ENCODE measurements around the gene VSTM2B. TPM values are rescaled to one million over a fixed set of nuclear protein-coding genes. Genes with fewer than 3 reads are reported as not detected.
"Not testable (repeated sequence)": the region's sequence is repeated elsewhere in the genome, so short reads cannot be mapped to it uniquely, and the experiment has no call there.

The VSTM2B gene
- polyA plus RNA-seq, 1 donor = 0.18 TPM

DNA sequence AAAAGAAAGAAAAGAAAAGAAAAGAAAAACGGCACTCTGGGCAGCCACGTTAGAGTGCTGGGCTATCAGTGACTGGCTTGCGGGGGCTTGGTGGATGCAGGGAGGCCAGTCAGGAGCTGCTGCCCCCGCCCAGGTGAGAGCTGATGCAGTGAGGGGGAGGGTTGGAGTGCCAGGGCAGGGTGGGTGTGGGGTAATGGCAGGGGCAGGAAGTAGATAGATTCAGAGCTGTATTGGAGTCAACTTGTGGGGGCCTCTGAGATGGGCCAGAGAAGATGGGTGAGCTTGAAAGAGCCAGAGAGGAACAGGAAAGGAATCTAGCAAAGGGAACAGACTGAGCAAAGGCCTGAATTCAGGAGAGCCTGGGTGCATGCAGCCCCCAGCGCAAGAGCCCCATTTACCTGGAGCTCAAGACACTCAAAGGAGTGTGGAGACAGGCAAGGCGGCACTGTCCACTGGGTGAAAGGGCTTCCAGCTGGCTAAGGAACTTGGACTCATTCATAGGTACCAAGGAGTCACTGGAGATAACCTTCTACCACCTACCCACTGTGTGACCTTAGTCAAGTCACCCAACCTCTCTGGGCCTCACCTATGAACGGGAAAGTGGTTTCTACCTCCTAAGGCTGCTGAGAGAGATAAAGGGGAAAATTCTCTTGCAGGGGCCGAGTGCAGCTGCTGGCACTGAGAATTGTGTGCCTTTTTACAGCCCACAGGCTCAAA, 20.2 kb downstream of the VSTM2B start:
- no peak for DNase-seq (ENCODE audit: low read depth)

DNA sequence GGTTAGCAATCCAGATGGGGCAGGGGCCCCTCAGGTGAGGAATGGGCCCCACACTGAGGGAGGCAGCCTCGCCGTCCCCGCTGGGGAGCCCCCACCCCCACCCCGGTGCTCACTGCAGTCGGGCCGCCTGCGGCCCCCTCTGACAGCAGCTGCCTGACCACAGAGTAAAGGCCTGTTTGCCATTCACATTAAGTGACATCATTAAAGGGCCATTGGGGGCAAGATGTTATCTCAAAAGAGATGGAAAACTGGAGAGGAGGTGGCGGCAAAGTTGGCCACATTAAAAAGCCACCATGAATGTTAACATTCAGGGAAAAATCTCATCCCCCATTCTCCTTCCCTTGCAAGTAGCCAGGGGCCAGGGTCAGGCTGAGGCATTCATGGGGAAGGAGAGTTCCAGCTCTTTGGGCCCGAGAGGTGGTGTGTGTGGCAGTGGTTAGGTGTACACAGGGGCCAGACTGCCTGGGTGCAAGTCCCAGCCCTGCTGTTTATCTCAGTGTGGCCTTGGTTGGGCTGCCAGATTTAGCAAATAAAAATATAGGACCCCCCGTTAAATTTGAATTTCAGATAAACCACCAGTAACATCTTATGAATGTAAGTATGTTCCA, 20.9 kb downstream of the VSTM2B start:
- DNase-seq (ENCODE audit: low read depth) = no peak

- no peak for DNase-seq (ENCODE audit: low read depth)
Observed at GRCh38 chr19:29547361-29547960, 21.7 kb downstream of the VSTM2B start.

GRCh38 chr19:29547981-29548380, 22.2 kb downstream of the VSTM2B start:
- DNase-seq (ENCODE audit: low read depth) = no peak

DNA sequence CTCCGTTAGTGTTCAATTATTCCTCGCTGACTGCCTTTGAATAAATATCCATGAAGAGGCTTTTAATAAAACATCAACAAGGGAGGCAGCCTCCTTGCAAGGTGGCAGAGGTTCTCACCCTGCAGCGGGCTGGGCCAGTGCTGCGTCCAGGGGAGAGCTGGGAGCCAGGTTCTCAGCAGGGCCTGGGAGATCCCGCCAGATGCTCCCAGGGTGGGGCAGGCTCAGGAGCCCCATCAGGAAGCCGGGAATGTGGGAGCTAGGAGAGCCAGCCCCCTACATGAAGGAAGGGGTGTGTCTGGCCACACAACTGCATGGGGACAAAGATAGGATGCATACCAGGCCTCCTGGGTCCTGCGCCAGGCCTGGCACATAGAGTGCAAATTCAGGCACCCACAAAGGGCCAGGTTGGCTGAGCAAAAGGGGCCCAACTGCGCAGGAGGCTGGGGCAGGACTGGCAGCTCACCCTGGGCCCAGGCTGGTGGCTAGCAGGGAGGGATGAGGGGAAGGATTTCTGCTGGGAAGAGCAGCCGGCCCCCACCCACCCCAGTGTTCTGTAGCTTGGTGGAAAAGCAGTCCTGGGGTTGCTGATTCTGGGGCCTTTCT, 22.8 kb downstream of the VSTM2B start:
- DNase-seq (ENCODE audit: low read depth) = no peak

DNA sequence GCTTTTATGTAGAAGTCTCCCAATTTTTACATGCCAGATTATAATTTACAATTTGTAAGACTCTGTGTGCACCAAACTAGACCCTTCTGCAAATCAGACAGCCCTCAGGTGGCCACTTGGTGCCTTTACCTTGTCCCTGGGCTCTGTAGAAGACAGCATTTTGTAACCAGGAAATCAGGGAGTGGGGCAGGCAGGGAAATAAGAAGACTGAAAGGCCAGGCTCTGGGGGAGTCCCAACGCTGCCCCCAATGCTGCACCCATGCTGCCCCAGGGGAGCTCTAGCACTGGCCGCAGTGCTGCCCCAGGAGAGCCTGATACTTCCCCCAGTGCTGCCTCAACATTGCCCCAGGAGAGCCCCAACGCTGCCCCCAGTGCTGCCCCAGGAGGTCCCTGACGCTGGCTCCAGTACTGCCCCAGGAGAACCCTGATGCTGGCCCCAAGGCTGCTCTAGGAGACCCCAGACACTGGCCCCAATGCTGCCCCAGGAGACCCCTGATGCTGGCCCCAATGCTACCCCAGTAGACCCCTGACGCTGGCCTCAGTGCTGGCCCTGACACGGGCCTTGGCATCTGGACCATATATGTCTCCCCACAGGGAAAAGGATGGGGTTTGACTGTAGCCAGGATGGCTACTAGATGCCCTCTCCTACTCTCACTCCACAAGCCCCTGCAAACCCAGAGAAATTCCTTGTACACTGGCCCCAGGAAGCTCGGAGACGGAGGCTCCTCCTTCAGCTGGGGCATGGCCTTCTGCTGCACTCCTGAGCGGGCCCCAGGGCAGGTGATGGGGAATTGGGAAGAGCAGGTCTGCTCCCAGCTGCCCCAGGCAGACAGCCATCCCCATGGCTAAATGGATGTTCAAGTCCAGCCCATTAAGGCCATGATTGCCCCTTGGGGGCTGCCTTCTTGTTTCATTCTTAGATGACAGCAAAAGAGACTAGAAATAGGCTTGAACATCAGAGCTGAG, 23.6 kb downstream of the VSTM2B start:
- DNase-seq (ENCODE audit: low read depth) = no peak

DNA sequence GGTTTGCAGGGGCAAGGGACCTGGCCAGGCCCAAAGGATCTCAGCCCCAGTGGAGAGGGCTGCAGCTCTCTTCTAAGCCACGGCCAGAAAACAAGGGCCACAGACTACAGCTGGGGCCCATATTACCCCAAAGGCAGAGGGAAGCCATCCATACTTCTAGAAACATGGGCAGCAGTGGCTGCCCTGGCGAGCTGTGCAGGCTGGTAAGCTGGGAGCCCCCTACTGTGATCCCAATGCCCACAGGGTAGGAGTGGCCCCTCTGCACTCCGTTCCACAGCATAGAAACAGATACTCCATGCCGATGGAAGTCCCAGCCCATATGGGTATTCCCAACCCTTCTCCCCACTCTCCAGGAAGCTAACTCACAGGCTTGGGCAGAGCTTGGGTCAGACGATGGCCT, 25.1 kb downstream of the VSTM2B start:
- no peak for DNase-seq (ENCODE audit: low read depth)

- DNase-seq (ENCODE audit: low read depth) = no peak
Observed at GRCh38 chr19:29551774-29552173, 26.0 kb downstream of the VSTM2B start.

DNA sequence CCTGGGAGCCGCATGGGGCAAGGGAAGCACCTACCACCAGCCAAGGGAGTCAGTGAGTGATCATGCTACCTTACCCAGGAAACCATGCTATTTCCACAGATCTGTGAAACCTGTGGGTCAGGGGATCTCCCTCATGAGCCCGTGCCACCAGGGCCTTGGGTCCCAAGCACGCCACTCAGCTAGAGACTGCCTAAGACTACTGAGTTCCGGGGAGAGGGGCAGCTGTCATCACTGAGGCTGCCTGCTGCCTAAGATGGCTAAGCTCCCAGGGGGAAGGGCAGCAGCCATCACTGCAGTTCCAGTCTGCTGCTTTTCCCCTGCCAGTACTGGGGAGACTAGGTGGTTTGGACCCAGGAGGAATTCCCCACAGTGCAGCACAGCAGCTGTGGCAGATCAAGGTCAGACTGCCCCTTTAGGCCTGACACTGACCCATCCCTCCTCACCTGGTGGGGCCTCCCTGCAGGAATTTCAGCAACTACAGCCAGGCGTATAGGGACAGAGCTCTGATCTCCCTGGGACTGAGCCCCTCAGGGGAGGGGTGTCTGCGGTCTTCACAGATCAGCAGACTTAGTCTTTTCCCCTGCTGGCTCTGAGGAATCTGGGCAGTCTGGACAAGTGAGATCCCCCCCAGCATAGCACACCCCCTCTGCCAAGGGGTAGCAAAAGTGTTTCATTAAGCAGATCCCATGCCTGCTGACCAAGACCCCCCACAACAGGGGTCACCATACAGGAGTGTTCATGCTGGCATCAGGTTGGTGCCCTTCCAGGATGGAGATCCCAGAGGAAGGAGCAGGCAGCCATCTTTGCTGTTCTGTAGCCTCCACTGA, 26.9 kb downstream of the VSTM2B start:
- DNase-seq (ENCODE audit: low read depth) = no peak

DNA sequence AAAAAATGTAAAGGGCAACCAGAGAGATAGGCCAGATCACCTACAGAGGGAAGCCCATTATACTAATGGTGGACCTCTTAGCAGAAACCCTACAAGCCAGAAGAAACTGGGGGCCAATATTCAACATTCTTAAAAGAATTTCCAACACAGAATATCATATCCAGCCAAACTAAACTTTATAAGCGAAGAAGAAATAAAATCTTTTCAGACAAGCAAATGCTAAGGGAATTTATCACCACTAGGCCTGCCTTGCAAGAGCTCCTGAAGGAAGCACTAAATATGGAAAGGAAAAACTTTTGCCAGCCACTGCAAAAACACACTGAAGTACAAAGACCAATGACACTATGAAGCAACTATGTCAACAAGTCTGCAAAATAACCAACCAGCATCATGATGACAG, 28.4 kb downstream of the VSTM2B start:
- DNase-seq (ENCODE audit: low read depth) = no peak

- DNase-seq (ENCODE audit: low read depth) = not testable (repeated sequence)
Observed at GRCh38 chr19:29559110-29559509, 33.3 kb downstream of the VSTM2B start.

- no peak for DNase-seq (ENCODE audit: low read depth)
Observed at GRCh38 chr19:29559743-29560142, 33.9 kb downstream of the VSTM2B start.

DNA sequence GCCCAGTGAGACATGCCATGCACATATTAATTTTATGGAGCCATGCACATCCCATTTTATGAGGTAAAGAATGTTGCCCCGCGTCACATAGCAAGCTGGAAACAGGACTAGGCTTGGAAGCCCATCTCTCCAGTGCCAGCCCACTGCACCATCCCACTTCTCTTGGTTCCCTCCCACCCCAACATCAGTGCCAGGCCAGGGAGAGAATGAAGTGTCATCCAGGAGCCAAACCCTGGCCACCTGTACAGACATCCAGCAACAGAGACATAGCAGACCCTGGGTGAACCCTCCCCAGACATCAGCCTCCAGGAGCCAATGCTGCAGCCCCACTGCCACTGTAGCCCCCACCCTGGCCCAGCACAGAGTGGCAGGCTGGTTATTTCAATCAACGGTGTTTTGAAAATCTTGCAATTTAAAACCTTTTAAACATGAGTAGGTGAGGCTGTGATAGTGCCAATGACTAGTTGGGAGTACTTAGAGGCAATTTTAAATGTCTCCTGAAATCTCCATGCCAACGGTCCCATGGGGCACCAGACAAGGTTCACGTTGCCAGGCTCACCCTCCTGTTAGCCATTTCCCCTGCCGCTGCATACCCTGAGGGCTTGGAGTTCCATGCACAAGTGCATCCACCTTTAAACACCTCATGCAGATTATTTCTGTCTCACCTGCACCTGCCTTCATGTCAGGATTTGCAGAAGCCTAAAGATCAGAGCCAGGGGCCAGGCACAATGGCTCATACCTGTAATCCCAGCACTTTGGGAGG, 34.7 kb downstream of the VSTM2B start:
- DNase-seq (ENCODE audit: low read depth) = no peak

- DNase-seq (ENCODE audit: low read depth) = no peak
Observed at GRCh38 chr19:29561601-29562000, 35.8 kb downstream of the VSTM2B start.

DNA sequence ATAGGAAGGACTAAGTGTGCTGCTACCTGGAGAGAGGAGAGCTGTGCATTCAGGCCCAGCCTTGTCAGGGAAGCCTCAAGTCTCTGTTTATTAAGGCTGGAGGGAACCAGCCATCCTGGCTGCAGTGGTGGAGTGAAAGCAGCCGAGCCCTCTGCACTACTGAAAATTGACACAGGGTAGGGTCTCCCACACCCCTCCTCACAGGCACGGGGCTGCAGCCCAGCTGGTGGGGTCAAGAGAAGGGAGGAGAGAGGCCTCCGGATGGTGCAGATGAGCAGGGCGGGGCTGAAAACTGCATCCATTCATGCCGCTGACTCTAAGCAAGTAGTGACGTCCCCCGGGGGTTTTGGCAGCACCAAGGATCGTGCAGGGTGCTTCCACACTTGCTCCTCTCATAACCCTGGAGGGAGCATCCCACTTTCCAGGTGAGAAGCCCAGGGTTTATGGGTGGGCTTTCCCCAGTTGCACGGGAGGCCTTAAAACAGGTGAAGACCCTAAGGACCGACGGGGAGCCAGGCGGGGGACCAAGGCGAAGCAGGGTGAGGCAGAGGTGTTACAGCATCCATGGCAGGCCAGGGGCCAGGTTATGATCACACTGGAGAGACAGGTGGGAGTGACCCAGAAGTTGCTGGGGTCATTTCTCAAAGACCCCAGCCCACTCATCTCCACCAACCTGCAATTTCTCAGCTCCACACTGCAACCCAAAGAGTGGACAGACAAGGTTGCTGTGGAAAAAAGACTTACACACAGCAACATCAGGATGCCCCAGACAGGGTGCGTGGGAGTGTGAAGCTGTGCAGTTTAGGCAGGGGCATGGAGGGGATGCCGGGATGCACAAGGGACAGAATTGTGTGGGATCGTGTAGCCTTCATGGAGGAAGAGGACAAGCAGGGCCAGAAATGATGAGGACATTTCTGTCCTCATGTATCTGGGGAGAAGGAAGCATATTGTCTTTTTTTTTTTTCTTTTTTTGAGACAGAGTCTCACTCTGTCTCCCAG, 36.8 kb downstream of the VSTM2B start:
- no peak for DNase-seq (ENCODE audit: low read depth)

DNA sequence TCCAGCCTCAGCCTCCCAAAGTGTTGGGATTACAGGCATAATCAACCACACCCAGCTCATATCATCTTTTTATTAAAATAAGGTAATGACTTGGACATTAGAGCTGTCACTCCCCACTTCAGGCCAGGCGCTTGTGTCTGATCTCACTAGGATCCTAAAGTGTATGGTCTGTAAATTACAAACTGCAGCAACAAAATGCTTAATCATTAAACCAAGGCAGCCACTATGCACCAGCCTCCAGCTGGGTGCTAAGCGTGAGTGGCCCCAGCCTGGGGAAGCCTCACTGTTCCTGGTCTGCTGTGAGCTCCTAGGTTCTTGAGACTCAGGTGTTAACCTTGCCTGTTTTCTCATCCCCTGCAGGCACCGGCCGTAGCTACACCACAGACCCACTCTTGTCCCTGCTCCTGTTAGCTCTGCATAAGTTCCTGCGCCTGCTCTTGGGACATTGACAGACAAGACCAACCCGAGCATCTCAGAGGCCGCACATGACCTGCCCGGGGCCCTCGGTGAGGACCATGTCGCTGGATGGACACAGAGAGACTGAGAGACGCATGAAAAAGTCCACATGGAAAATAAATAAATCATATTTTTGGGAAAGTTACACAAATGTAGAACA, 37.8 kb downstream of the VSTM2B start:
- no peak for DNase-seq (ENCODE audit: low read depth)

- DNase-seq (ENCODE audit: low read depth) = no peak
Observed at GRCh38 chr19:29564574-29565005, 38.8 kb downstream of the VSTM2B start.

- DNase-seq (ENCODE audit: low read depth) = no peak
Observed at GRCh38 chr19:29565171-29565570, 39.4 kb downstream of the VSTM2B start.
